Keratinocyte (primary cell): Measurements from ENCODE around the gene LCE6A. TPM values are rescaled to one million over a fixed set of nuclear protein-coding genes. Genes with fewer than 3 reads are reported as not detected.
A peak's percentile ranks its signal among the peaks of the same experiment; 100 is the strongest.

ENCODE experiments used
- DNase-seq: peaks from one replicate; pipeline ENCODE4 v3.0.0-alpha.2; 2011; ENCODE audit warnings: low read depth, missing footprints, low spot score
- FAIRE-seq: peaks from 2 replicates; lab custom pipeline; 2011; peaks lifted over from hg19 to GRCh38; lab: Jason Lieb, UNC
- H2AFZ ChIP-seq: 2 replicates; pipeline ENCODE4 v1.6.0; 2012; ENCODE audit warnings: low read length, control low read depth, inconsistent platforms; ENCODE audit not compliant: control insufficient read depth
- H3K27ac ChIP-seq: 2 replicates; pipeline ENCODE4 v1.5.1; 2011; ENCODE audit warnings: low read length; ENCODE audit not compliant: control insufficient read depth, insufficient read depth
- H3K27me3 ChIP-seq: 3 replicates; pipeline ENCODE4 v1.6.0; 2011; ENCODE audit warnings: low read length; ENCODE audit not compliant: control insufficient read depth, insufficient read depth; ENCODE audit errors: extremely low read depth
- H3K36me3 ChIP-seq, 2 experiments: 2 replicates in 1 of 2; 3 replicates in 1 of 2; pipeline ENCODE4 v1.5.1; 2011; ENCODE audit warnings: low read length in 2 of 2, mild to moderate bottlenecking in 1 of 2; ENCODE audit not compliant: control insufficient read depth in 2 of 2, insufficient read depth in 2 of 2; ENCODE audit errors: extremely low read depth in 1 of 2
- H3K4me1 ChIP-seq: 3 replicates; pipeline ENCODE4 v1.5.1; 2011; ENCODE audit warnings: low read length; ENCODE audit not compliant: control insufficient read depth, insufficient read depth; ENCODE audit errors: extremely low read depth
- H3K4me2 ChIP-seq: 3 replicates; pipeline ENCODE4 v1.6.0; 2011; ENCODE audit warnings: low read depth, low read length; ENCODE audit not compliant: control insufficient read depth, insufficient read depth; ENCODE audit errors: extremely low read depth
- H3K4me3 ChIP-seq, 3 experiments: fragments of 200-600 bp in 1 of 3; sonication (generic) in 1 of 3; 2 replicates in 2 of 3; 3 replicates in 1 of 3; pipeline ENCODE4 v1.5.1; 2011 to 2016; ENCODE audit warnings: low read length in 3 of 3, mild to moderate bottlenecking in 3 of 3, control low read depth in 2 of 3, inconsistent platforms in 1 of 3, low read depth in 1 of 3, mixed read lengths in 1 of 3, mixed run types in 1 of 3, moderate library complexity in 1 of 3; ENCODE audit not compliant: control insufficient read depth in 2 of 3, insufficient read depth in 2 of 3; ENCODE audit errors: extremely low read depth in 1 of 3
- H3K79me2 ChIP-seq: 2 replicates; pipeline ENCODE4 v1.6.0; 2012; ENCODE audit warnings: low read length; ENCODE audit not compliant: control insufficient read depth, insufficient read depth
- H3K9ac ChIP-seq: 3 replicates; pipeline ENCODE4 v1.6.0; 2011; ENCODE audit warnings: low read length; ENCODE audit not compliant: control insufficient read depth, insufficient read depth; ENCODE audit errors: extremely low read depth
- H3K9me1 ChIP-seq: 3 replicates; pipeline ENCODE4 v1.6.0; 2011; ENCODE audit warnings: low read length; ENCODE audit not compliant: control insufficient read depth, insufficient read depth; ENCODE audit errors: extremely low read depth
- H3K9me3 ChIP-seq: 2 replicates; pipeline ENCODE4 v1.5.1; 2012; ENCODE audit warnings: low read depth, low read length; ENCODE audit not compliant: control insufficient read depth
- H4K20me1 ChIP-seq: 3 replicates; pipeline ENCODE4 v1.6.0; 2011; ENCODE audit warnings: low read length; ENCODE audit not compliant: control insufficient read depth, insufficient read depth; ENCODE audit errors: extremely low read depth
- CTCF ChIP-seq, 3 experiments: IDR thresholded peaks in 1 of 3; conservative IDR thresholded peaks in 1 of 3; optimal IDR thresholded peaks in 1 of 3; 2 replicates in 2 of 3; 3 replicates in 1 of 3; pipeline versions ENCODE3 to v1.5.1; 2011; ENCODE audit warnings: low read length in 3 of 3, mild to moderate bottlenecking in 3 of 3, moderate library complexity in 2 of 3, control low read depth in 1 of 3, inconsistent platforms in 1 of 3; ENCODE audit not compliant: insufficient read depth in 2 of 3; ENCODE audit errors: extremely low read depth in 1 of 3
- EZH2 ChIP-seq: IDR thresholded peaks from one replicate; pipeline ENCODE4 v1.6.1; 2012; ENCODE audit warnings: inconsistent platforms, mild to moderate bottlenecking, low read length, moderate library complexity
- dilution Hi-C: fragments of 300-500 bp; cut with MboI; formaldehyde crosslinking; loops from one replicate; pipeline ENCODE4 v1.7.0; 2020; ENCODE audit warnings: low sequenced_read_pairs; ENCODE audit not compliant: extremely low pct_ligation_motif_present
- polyA plus RNA-seq, 5 experiments: library from polyadenylated mRNA; depleted of rRNA in 3 of 5; stranded (reverse) in 3 of 5; stranded (forward) in 1 of 5; unstranded in 1 of 5; fragments of >200 nt; gene quantifications; 1 replicate in 1 of 5; 2 replicates in 3 of 5; 3 replicates in 1 of 5; pipeline versions ENCODE4 v1.2.1 to v1.2.3, GENCODE V29; 2011 to 2012; ENCODE audit warnings: missing spikeins in 2 of 5, low read depth in 1 of 5, low replicate concordance in 1 of 5

Gene LCE6A
- polyA plus RNA-seq, 1 donor (not counting 4 experiments of a cell fraction or from before 2014, with no cell fraction given): 0.60 TPM

DNA sequence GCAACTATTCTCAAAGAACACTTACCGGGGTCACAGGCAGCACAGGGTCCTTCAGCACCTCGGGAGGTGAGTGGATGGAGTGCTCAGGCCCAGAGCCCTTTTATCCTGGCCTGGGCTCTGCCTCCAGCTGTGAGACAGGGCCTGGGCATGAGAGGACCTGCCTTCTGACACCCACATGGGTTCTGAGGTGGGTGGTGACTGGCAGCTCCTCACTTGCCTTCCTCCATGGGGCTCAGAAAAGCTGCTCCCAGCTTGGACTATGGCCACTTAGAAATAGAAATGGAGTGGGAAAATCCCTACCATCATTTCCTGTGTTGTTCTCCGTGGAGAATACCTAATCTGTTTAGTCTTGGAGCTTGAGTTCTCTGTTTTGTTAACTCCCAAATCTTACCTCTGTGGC is 36.1 kb upstream of the LCE6A start, which contains the start of gene LCE1C:
TSS of gene LCE1C (minus strand) at position 76 of the 400 bp plus-strand sequence. CDS start 1,173 bp downstream, outside the sequence.
- H3K9me3 ChIP-seq: no peaks in the 10 kb centered on the region
- H3K36me3 ChIP-seq: no peaks in the 10 kb centered on the region
- no peak for TF ChIP-seq CTCF (optimal IDR thresholded peaks at IDR 0.05 in 1 of 3, IDR thresholded peaks at IDR 0.05 in 1 of 3, conservative IDR thresholded peaks at IDR 0.05 in 1 of 3; ENCODE audit: extremely low read depth in 1 of 3, insufficient read depth in 2 of 3, low read length in 3 of 3)
- TF ChIP-seq EZH2: no peak
- H3K27ac ChIP-seq: no peak within 1 kb of the TSS
- H4K20me1 ChIP-seq: no peaks in the 10 kb centered on the region
- no peak within 1 kb of the TSS for H3K4me3 ChIP-seq
- FAIRE-seq: peak; percentile 72
- no peaks in the 10 kb centered on the region for H3K79me2 ChIP-seq
- H3K9me1 ChIP-seq: no peaks in the 10 kb centered on the region
- peak within 1 kb of the TSS; percentile 62 for H2AFZ ChIP-seq
- peaks cover 20% of the 10 kb centered on the region for H3K4me1 ChIP-seq
- H3K4me2 ChIP-seq: peak within 1 kb of the TSS; percentile 53
- dilution Hi-C loops: no loop called here
- no peak for DNase-seq
- no peak within 1 kb of the TSS for H3K9ac ChIP-seq
- H3K27me3 ChIP-seq: no peaks in the 10 kb centered on the region

GRCh38 chr1:152811050-152811449 is 31.6 kb upstream of the LCE6A start:
- H2AFZ ChIP-seq: peak overlapping the region; percentile 24
- no peak overlapping the region for H3K9ac ChIP-seq
- H3K27me3 ChIP-seq: no peaks in the 10 kb centered on the region
- FAIRE-seq: peak; percentile 93
- no peaks in the 10 kb centered on the region for H3K9me1 ChIP-seq
- DNase-seq: no peak
- no peaks in the 10 kb centered on the region for H4K20me1 ChIP-seq
- dilution Hi-C loops: no loop called here
- TF ChIP-seq CTCF (optimal IDR thresholded peaks at IDR 0.05 in 1 of 3, IDR thresholded peaks at IDR 0.05 in 1 of 3, conservative IDR thresholded peaks at IDR 0.05 in 1 of 3; ENCODE audit: extremely low read depth in 1 of 3, insufficient read depth in 2 of 3, low read length in 3 of 3) (no peak), EZH2 (no peak)
- H3K4me2 ChIP-seq: peak overlapping the region; percentile 25
- H3K4me3 ChIP-seq: no peak overlapping the region
- H3K27ac ChIP-seq: no peak overlapping the region
- no peaks in the 10 kb centered on the region for H3K79me2 ChIP-seq
- peaks cover 20% of the 10 kb centered on the region for H3K4me1 ChIP-seq
- H3K36me3 ChIP-seq: no peaks in the 10 kb centered on the region
- H3K9me3 ChIP-seq: no peaks in the 10 kb centered on the region
